AG04450 (cell line): Measurements from ENCODE around the gene MTG2. TPM values are rescaled to one million over a fixed set of nuclear protein-coding genes. Genes with fewer than 3 reads are reported as not detected.

Experiments used
- CTCF ChIA-PET: fragments of 300-600, 350-600 bp; formaldehyde crosslinking; extraction: SDS; loops from one replicate; lab custom pipeline; 2022; ENCODE audit warnings: antibody characterized with exemption, inconsistent platforms; lab: Charles Lee
- POLR2A ChIA-PET: fragments of 350-600 bp; formaldehyde crosslinking; extraction: SDS; loops from one replicate; lab custom pipeline; 2021; ENCODE audit warnings: antibody characterized with exemption, inconsistent platforms; lab: Yijun Ruan, JAX
- DNase-seq: peaks from one replicate; pipeline ENCODE4 v3.0.0-alpha.2; 2011; ENCODE audit warnings: low read depth, low spot score
- H3K27ac ChIP-seq: one replicate; pipeline ENCODE4 v1.5.1; 2012; ENCODE audit warnings: low read depth, low read length, control low read depth
- H3K27me3 ChIP-seq: one replicate; pipeline ENCODE4 v1.6.0; 2012; ENCODE audit warnings: low read length; ENCODE audit not compliant: control insufficient read depth, insufficient read depth
- H3K4me3 ChIP-seq: 2 replicates; pipeline ENCODE4 v1.5.1; 2011; ENCODE audit warnings: mild to moderate bottlenecking, low read depth, low read length, control low read depth
- H3K9me3 ChIP-seq: 2 replicates; pipeline ENCODE4 v1.5.1; 2012; ENCODE audit warnings: low read length; ENCODE audit not compliant: control insufficient read depth, insufficient read depth
- CTCF ChIP-seq: IDR thresholded peaks from 2 replicates; pipeline ENCODE4 v1.5.1; 2011; ENCODE audit warnings: low read depth, low read length, control low read depth, inconsistent platforms
- polyA plus RNA-seq: library from polyadenylated mRNA; depleted of rRNA; stranded (reverse); fragments of >200 nt; gene quantifications from 2 replicates; pipeline ENCODE4 v1.2.3, GENCODE V29; 2011

Gene MTG2
- polyA plus RNA-seq, 1 experiment: 15.6 TPM

GRCh38 chr20:62205618-62206387 is 23.0 kb downstream of the MTG2 start:
- DNase-seq: no peak
- POLR2A ChIA-PET: no interaction called here

DNA sequence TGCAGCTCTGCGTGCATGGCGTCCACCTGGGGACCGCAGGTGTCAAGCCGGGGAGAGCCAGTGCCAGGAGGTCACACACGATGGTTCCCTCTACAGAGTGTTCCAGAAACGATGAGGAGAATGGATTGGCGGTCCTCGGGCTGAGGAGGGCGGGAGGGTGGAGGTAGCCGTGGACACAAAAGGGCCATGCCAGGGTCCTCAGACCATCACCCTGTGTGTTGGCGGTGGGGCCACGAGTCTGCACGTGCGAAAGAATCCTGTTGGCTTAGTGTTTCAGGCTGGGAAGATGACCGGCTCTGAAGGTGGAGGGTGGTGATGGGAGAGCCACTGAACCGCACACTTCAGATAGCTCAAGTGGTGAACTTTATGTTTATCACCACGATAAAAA is 23.6 kb downstream of the MTG2 start:
- TF ChIP-seq CTCF: no peak
- Histone ChIP-seq H3K27ac (no peak overlapping the region), H3K9me3 (no peaks in the 10 kb centered on the region), H3K4me3 (no peak overlapping the region), H3K27me3 (peaks cover 4% of the 10 kb centered on the region)
- POLR2A ChIA-PET: no interaction called here
- no peak for DNase-seq
- CTCF ChIA-PET: no interaction called here

More at GRCh38 chr20:62205618-62206387, 23.0 kb downstream of the MTG2 start:
- CTCF ChIA-PET: no interaction called here
- Histone ChIP-seq H3K27me3 (peaks cover 3% of the 10 kb centered on the region), H3K4me3 (no peak overlapping the region), H3K9me3 (no peaks in the 10 kb centered on the region), H3K27ac (no peak overlapping the region)
- no peak for TF ChIP-seq CTCF

DNA sequence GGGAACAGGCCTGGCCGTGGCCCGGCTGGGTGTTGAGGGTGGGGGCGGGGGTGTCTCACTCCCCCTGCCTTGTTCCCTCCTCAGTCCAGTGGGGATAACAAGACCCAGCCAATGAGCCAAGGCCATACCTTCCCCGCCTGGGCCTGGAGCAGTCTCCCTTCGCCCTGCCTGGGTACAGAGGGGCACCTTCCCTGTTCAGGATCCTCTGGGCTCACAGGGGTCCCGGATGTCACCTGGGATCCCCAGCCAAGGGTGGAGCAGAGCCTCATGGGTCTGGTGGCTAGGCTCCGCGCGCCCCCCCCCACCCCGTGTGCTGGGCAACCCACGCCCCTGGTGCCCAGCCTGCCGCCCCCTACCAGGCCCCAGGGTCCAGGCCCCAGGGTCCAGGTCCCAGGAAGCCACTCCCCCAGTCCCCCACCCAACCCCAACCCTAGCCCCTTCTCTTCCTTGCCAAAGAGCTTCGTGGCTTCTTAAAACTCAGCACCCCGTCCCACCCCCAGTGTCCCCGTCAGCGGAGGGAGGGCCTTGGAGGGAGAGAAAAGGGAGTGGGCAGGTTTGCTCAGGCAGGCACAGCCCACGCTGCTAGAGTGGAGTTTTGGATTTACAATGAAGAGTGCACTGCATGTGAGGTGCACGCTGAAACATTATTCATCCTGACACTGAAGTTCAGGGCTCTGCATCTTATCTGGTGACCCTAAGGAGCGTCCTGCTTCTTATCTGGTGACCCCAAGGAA is 25.4 kb downstream of the MTG2 start:
- Histone ChIP-seq H3K9me3 (no peaks in the 10 kb centered on the region; the same call in 1 of the 2 replicates), H3K27ac (no peak overlapping the region), H3K27me3 (peaks cover 11% of the 10 kb centered on the region), H3K4me3 (no peak overlapping the region)
- POLR2A ChIA-PET: no interaction called here
- no peak for DNase-seq
- TF ChIP-seq CTCF: no peak
- CTCF ChIA-PET: no interaction called here

GRCh38 chr20:62208795-62209755 is 26.2 kb downstream of the MTG2 start:
- peaks cover 11% of the 10 kb centered on the region for H3K27me3 ChIP-seq
- H3K27ac ChIP-seq: no peak overlapping the region
- no peak overlapping the region for H3K4me3 ChIP-seq
- ChIA-PET POLR2A (no interaction called here), CTCF (interaction anchor here (1.0 kb wide), 1 partner anchor 198 kb away, joined by 4 read pairs; no protein-coding TSS in a partner anchor)
- TF ChIP-seq CTCF: no peak
- DNase-seq: no peak
- no peaks in the 10 kb centered on the region; the same call in 1 of the 2 replicates for H3K9me3 ChIP-seq
